Measurements from ENCODE around the gene SHISA2. TPM values are rescaled to one million over a fixed set of nuclear protein-coding genes. Genes with fewer than 3 reads are reported as not detected.
"Not testable (repeated sequence)": the region's sequence is repeated elsewhere in the genome, so short reads cannot be mapped to it uniquely, and the experiment has no call there.

Gene SHISA2
- total RNA-seq, result 1 to 10 TPM in 1 of 2 donors, not detected in 1; 1.8 TPM

- Histone ChIP-seq H3K9me3 (no peaks in the 10 kb centered on the region), H3K4me3 (peak within 1 kb of the TSS in 1 of 2 donors; percentile 21), H3K36me3 (replicated peaks in 1 of 2; ENCODE audit: insufficient read depth in 1 of 2, low read depth in 2 of 2) (no peaks in the 10 kb centered on the region), H3K27me3 (no peaks in the 10 kb centered on the region), H3K27ac (peak within 1 kb of the TSS in 1 of 4 donors; percentile 21), H3K4me1 (peaks cover 25% of the 10 kb centered on the region)
- peak; percentile 15 to 68 (median 30) for DNase-seq
- 1 to 7% methylated on average over 12 to 64 of the region's 72 CpGs for WGBS, 2 donors
- intact Hi-C loops (cut with DNase I), result no loop called here
- ATAC-seq, result peak; percentile 79
- TF ChIP-seq CTCF (IDR thresholded peaks at IDR 0.05) (no peak), POLR2A (IDR thresholded peaks at IDR 0.05) (peak; percentile 51 to 65 (median 62))
Observed at GRCh38 chr13:26051657-26052311, at the start of gene SHISA2. Gene SHISA2 (minus strand): TSS chr13:26052016. CDS start chr13:26050975, 1,041 bp downstream.

GRCh38 chr13:26095846-26096610 is 44.2 kb upstream of the SHISA2 start:
- Histone ChIP-seq H3K27ac (no peak overlapping the region), H3K9me3 (no peaks in the 10 kb centered on the region), H3K4me1 (no peaks in the 10 kb centered on the region), H3K27me3 (peaks cover 0 to 3% of the 10 kb centered on the region in 2 donors), H3K4me3 (no peak overlapping the region), H3K36me3 (replicated peaks in 1 of 2; ENCODE audit: insufficient read depth in 1 of 2, low read depth in 2 of 2) (no peaks in the 10 kb centered on the region)
- no peak for TF ChIP-seq CTCF (IDR thresholded peaks at IDR 0.05)
- no peak for TF ChIP-seq POLR2A (IDR thresholded peaks at IDR 0.05)
- intact Hi-C loops (cut with DNase I), result no loop called here
- ATAC-seq (no peak), DNase-seq (no peak)
- 57 to 64% methylated on average over 14 of the region's 14 CpGs for WGBS, 2 donors

- DNase-seq (no peak), ATAC-seq (no peak)
- H3K4me3 ChIP-seq, result no peak overlapping the region
- H3K27me3 ChIP-seq, result peaks cover 0 to 3% of the 10 kb centered on the region in 2 donors
- no peaks in the 10 kb centered on the region for H3K9me3 ChIP-seq
- WGBS, 2 donors, result 7 to 14% methylated on average over 1 of the region's 1 CpG
- H3K4me1 ChIP-seq, result no peaks in the 10 kb centered on the region
- H3K27ac ChIP-seq, result no peak overlapping the region
- H3K36me3 ChIP-seq (replicated peaks in 1 of 2; ENCODE audit: insufficient read depth in 1 of 2, low read depth in 2 of 2), result no peaks in the 10 kb centered on the region
- TF ChIP-seq POLR2A (IDR thresholded peaks at IDR 0.05) (no peak), CTCF (IDR thresholded peaks at IDR 0.05) (no peak)
- intact Hi-C loops (cut with DNase I), result no loop called here
Observed at GRCh38 chr13:26095338-26095737, 43.5 kb upstream of the SHISA2 start.

- ATAC-seq; H3K4me1 ChIP-seq; H3K9me3 ChIP-seq; H3K36me3 ChIP-seq (replicated peaks in 1 of 2; ENCODE audit: insufficient read depth in 1 of 2, low read depth in 2 of 2); H3K4me3 ChIP-seq; H3K27ac ChIP-seq; DNase-seq; H3K27me3 ChIP-seq; intact Hi-C loops (cut with DNase I): not testable (repeated sequence)
- WGBS, 2 donors, result 72 to 74% methylated on average over 5 of the region's 5 CpGs
Observed at GRCh38 chr13:26076821-26077220, 25.0 kb upstream of the SHISA2 start.

GRCh38 chr13:26075498-26075897 is 23.7 kb upstream of the SHISA2 start:
- H3K9me3 ChIP-seq, result no peaks in the 10 kb centered on the region
- no peaks in the 10 kb centered on the region for H3K27me3 ChIP-seq
- 36 to 38% methylated on average over 6 of the region's 6 CpGs for WGBS, 2 donors
- TF ChIP-seq POLR2A (IDR thresholded peaks at IDR 0.05) (no peak), CTCF (IDR thresholded peaks at IDR 0.05) (no peak)
- intact Hi-C loops (cut with DNase I), result no loop called here
- H3K4me3 ChIP-seq, result no peak overlapping the region
- no peaks in the 10 kb centered on the region for H3K36me3 ChIP-seq (replicated peaks in 1 of 2; ENCODE audit: insufficient read depth in 1 of 2, low read depth in 2 of 2)
- ATAC-seq (no peak), DNase-seq (no peak)
- no peak overlapping the region for H3K27ac ChIP-seq
- no peaks in the 10 kb centered on the region for H3K4me1 ChIP-seq
